ENCODE measurements around the gene LZTS2. TPM values are rescaled to one million over a fixed set of nuclear protein-coding genes. Genes with fewer than 3 reads are reported as not detected.

LZTS2 gene
- total RNA-seq, 1 experiment from 2014 or later: 49.1 TPM

GRCh38 chr10:101006593-101007098 lies 7.0 kb downstream of the LZTS2 start:
- no TSS peak for BruUV-seq (replicated peaks)
- Histone ChIP-seq H3K27me3 (replicated peaks; ENCODE audit: insufficient read depth, low read depth, low read length, poor library complexity) (no peaks in the 10 kb centered on the region), H3K9me3 (ENCODE audit: low read depth, low read length, poor library complexity, severe bottlenecking) (no peaks in the 10 kb centered on the region), H3K4me1 (ENCODE audit: insufficient read depth, low read length, poor library complexity, severe bottlenecking) (peaks cover 11% of the 10 kb centered on the region), H3K4me3 (ENCODE audit: low read depth, low read length, poor library complexity, severe bottlenecking) (no peak overlapping the region), H3K36me3 (ENCODE audit: insufficient read depth, low read length, poor library complexity, severe bottlenecking) (peaks cover 39% of the 10 kb centered on the region), H3K27ac (ENCODE audit: low read depth, low read length, poor library complexity, severe bottlenecking) (peak overlapping the region; percentile 72)
- CTCF ChIA-PET: interaction anchor here (0.7 kb wide), 1 partner anchor 12 kb away, joined by 4 read pairs; no protein-coding TSS in a partner anchor
- no peak for DNase-seq (ENCODE audit: low spot score)
- intact Hi-C loops (cut with micrococcal nuclease; ENCODE audit: unreplicated experiment): no loop called here
- TF ChIP-seq CTCF (conservative IDR thresholded peaks at IDR 0.05; ENCODE audit: low read depth, low read length) (no peak), EZH2 (IDR thresholded peaks at IDR 0.05; ENCODE audit: borderline replicate concordance, low read depth, low read length, poor library complexity, severe bottlenecking) (no peak)
- POLR2A ChIA-PET (ENCODE audit: low non-redundant PET): no interaction called here

- DNase-seq (ENCODE audit: low spot score): no peak
- POLR2A ChIA-PET (ENCODE audit: low non-redundant PET): no interaction called here
- no TSS peak for BruUV-seq (replicated peaks)
Measured at GRCh38 chr10:101007099-101007711, 7.6 kb downstream of the LZTS2 start.

More at GRCh38 chr10:101007099-101007711, 7.6 kb downstream of the LZTS2 start:
- no peaks in the 10 kb centered on the region for H3K27me3 ChIP-seq (replicated peaks; ENCODE audit: insufficient read depth, low read depth, low read length, poor library complexity)
- H3K9me3 ChIP-seq (ENCODE audit: low read depth, low read length, poor library complexity, severe bottlenecking): no peaks in the 10 kb centered on the region
- H3K27ac ChIP-seq (ENCODE audit: low read depth, low read length, poor library complexity, severe bottlenecking): peak overlapping the region; percentile 72
- no peak overlapping the region for H3K4me3 ChIP-seq (ENCODE audit: low read depth, low read length, poor library complexity, severe bottlenecking)
- CTCF ChIA-PET: interaction anchor here (0.6 to 0.7 kb wide), 2 partner anchors 12 to 38 kb away, joined by 3 to 4 read pairs; partner anchors contain the start of gene SEMA4G
- intact Hi-C loops (cut with micrococcal nuclease; ENCODE audit: unreplicated experiment): no loop called here
- H3K36me3 ChIP-seq (ENCODE audit: insufficient read depth, low read length, poor library complexity, severe bottlenecking): peaks cover 39% of the 10 kb centered on the region
- peaks cover 11% of the 10 kb centered on the region for H3K4me1 ChIP-seq (ENCODE audit: insufficient read depth, low read length, poor library complexity, severe bottlenecking)
- TF ChIP-seq CTCF (conservative IDR thresholded peaks at IDR 0.05; ENCODE audit: low read depth, low read length): no peak
- no peak for TF ChIP-seq EZH2 (IDR thresholded peaks at IDR 0.05; ENCODE audit: borderline replicate concordance, low read depth, low read length, poor library complexity, severe bottlenecking)
